B cell (primary cell): ENCODE measurements around the gene NCL. TPM values are rescaled to one million over a fixed set of nuclear protein-coding genes. Genes with fewer than 3 reads are reported as not detected.

Source experiments
- ATAC-seq: fragments of 200-7000 bp; cut with Tn5 transposase; one replicate; pipeline ENCODE4 v1.10.0; 2021; ENCODE audit warnings: low read depth, mild to moderate bottlenecking, moderate number of reproducible peaks, moderate library complexity
- CTCF ChIA-PET: fragments of 350-600 bp; sonication (Branson Sonifier 250); formaldehyde crosslinking; loops from one replicate; lab custom pipeline; 2021; ENCODE audit warnings: antibody characterized with exemption, inconsistent platforms; lab: Charles Lee
- POLR2A ChIA-PET: fragments of 350-600 bp; sonication (Branson Sonifier 250); formaldehyde crosslinking; loops from one replicate; lab custom pipeline; 2021; ENCODE audit warnings: antibody characterized with exemption; lab: Charles Lee
- DNase-seq: peaks from one replicate; pipeline ENCODE4 v3.0.0; 2013
- H2AFZ ChIP-seq: 2 replicates; pipeline ENCODE4 v1.6.1; 2012; ENCODE audit warnings: mild to moderate bottlenecking, low read depth, low read length; ENCODE audit not compliant: insufficient read depth, poor library complexity, severe bottlenecking
- H3K27ac ChIP-seq, 2 donors: 1 replicate in 1 of 2; 2 replicates in 1 of 2; pipeline ENCODE4 v1.5.1; 2012 to 2013; ENCODE audit warnings: low read length in 2 of 2, mild to moderate bottlenecking in 2 of 2, moderate library complexity in 1 of 2
- H3K27me3 ChIP-seq, 4 experiments: fragments of 200-600 bp in 1 of 4; sonication (generic) in 1 of 4; replicated peaks in 1 of 4; 1 replicate in 2 of 4; 2 replicates in 2 of 4; pipeline versions ENCODE4 v1.6.1 to v1.7.0; 2013 to 2016; ENCODE audit warnings: low read length in 3 of 4, mild to moderate bottlenecking in 2 of 4, mixed read lengths in 1 of 4, moderate library complexity in 1 of 4; ENCODE audit not compliant: insufficient read depth in 4 of 4, control insufficient read depth in 3 of 4; ENCODE audit errors: control extremely low read depth in 1 of 4
- H3K36me3 ChIP-seq, 2 experiments: replicated peaks in 1 of 2; 1 replicate in 1 of 2; 2 replicates in 1 of 2; pipeline versions ENCODE4 v1.6.1 to v1.7.1; 2013; ENCODE audit warnings: low read length in 1 of 2; ENCODE audit not compliant: insufficient read depth in 2 of 2, control insufficient read depth in 1 of 2; ENCODE audit errors: control extremely low read depth in 1 of 2, extremely low read depth in 1 of 2
- H3K4me1 ChIP-seq, 2 donors: fragments of 200-600 bp in 1 of 2; sonication (generic) in 1 of 2; 1 replicate in 1 of 2; 2 replicates in 1 of 2; pipeline versions ENCODE4 v1.5.1 to v1.6.1; 2013 to 2017; ENCODE audit warnings: low read length in 2 of 2; ENCODE audit not compliant: control insufficient read depth in 2 of 2, insufficient read depth in 2 of 2
- H3K4me2 ChIP-seq: replicated peaks from 2 replicates; pipeline ENCODE3; 2012; ENCODE audit warnings: mild to moderate bottlenecking, low read depth, low read length; ENCODE audit not compliant: poor library complexity, severe bottlenecking
- H3K4me3 ChIP-seq, 5 experiments: fragments of 200-600 bp in 1 of 5; sonication (generic) in 1 of 5; 1 replicate in 3 of 5; 2 replicates in 2 of 5; pipeline versions ENCODE4 v1.5.1 to v1.7.0; 2011 to 2016; ENCODE audit warnings: low read length in 4 of 5, mild to moderate bottlenecking in 4 of 5, low read depth in 2 of 5, control low read depth in 1 of 5, moderate library complexity in 1 of 5; ENCODE audit not compliant: insufficient read depth in 1 of 5; ENCODE audit errors: control extremely low read depth in 1 of 5, extremely low read depth in 1 of 5
- H3K79me2 ChIP-seq: fragments of 200-600 bp; sonication (generic); one replicate; pipeline ENCODE4 v1.6.0; 2016; ENCODE audit warnings: low read length; ENCODE audit not compliant: control insufficient read depth, insufficient read depth
- H3K9ac ChIP-seq: fragments of 200-600 bp; sonication (generic); 2 replicates; pipeline ENCODE4 v1.6.1; 2017; ENCODE audit warnings: mild to moderate bottlenecking, low read length, moderate library complexity
- H3K9me3 ChIP-seq, 3 donors: one replicate each; pipeline versions ENCODE4 v1.6.1 to v1.7.1; 2013; ENCODE audit warnings: low read length in 2 of 3; ENCODE audit not compliant: control insufficient read depth in 2 of 3, insufficient read depth in 1 of 3; ENCODE audit errors: control extremely low read depth in 1 of 3
- H4K20me1 ChIP-seq: 2 replicates; pipeline ENCODE4 v1.6.0; 2012; ENCODE audit warnings: mild to moderate bottlenecking, low read length; ENCODE audit not compliant: insufficient read depth, control insufficient read depth, poor library complexity, severe bottlenecking
- H3K27ac Mint-ChIP-seq: one replicate; pipeline ENCODE4 v1.8.0; 2021; ENCODE audit warnings: mixed read lengths
- H3K27me3 Mint-ChIP-seq: one replicate; pipeline ENCODE4 v1.8.0; 2021; ENCODE audit warnings: mixed read lengths
- H3K4me1 Mint-ChIP-seq: one replicate; pipeline ENCODE4 v1.8.0; 2021; ENCODE audit warnings: mixed read lengths
- H3K4me3 Mint-ChIP-seq: one replicate; pipeline ENCODE4 v1.8.0; 2021; ENCODE audit warnings: mixed read lengths
- H3K9me3 Mint-ChIP-seq: one replicate; pipeline ENCODE4 v1.8.0; 2022; ENCODE audit warnings: mixed read lengths; ENCODE audit not compliant: insufficient read depth
- EZH2 ChIP-seq: IDR thresholded peaks from 2 replicates; pipeline ENCODE4 v1.6.1; 2012; ENCODE audit warnings: borderline replicate concordance, low read depth, mild to moderate bottlenecking, moderate library complexity, low read length; ENCODE audit not compliant: insufficient read depth, poor library complexity, severe bottlenecking
- WGBS: methylation state at CpG from one replicate; pipeline ENCODE4 v1.1.5; 2013; ENCODE audit warnings: missing lambda C conversion rate; ENCODE audit not compliant: insufficient coverage; 5-methylcytosine and 5-hydroxymethylcytosine counted together
- intact Hi-C: fragments of 100-400 bp; cut with micrococcal nuclease; formaldehyde crosslinking; loops from one replicate; pipeline ENCODE4 v1.10.0; 2022
- polyA plus RNA-seq: library from polyadenylated mRNA; depleted of rRNA; stranded (reverse); fragments of >200 nt; gene quantifications from 2 replicates; pipeline ENCODE4 v1.2.3, GENCODE V29; 2012
- total RNA-seq, 2 donors: library from RNA; stranded (reverse); fragments of 120-200 nt in 1 of 2; gene quantifications; 1 replicate in 1 of 2; 2 replicates in 1 of 2; pipeline versions ENCODE4 v1.2.3 to v1.2.4, GENCODE V29; 2013 to 2022
- TF ChIP-seq, protein P1 (sequence below): fragments of 200-600 bp; IDR thresholded peaks from one replicate; pipeline ENCODE4 v1.8.0; 2022; ENCODE audit warnings: antibody characterized with exemption, mild to moderate bottlenecking

NCL gene
- total and polyA plus RNA-seq, 2 donors (not counting 1 experiment from before 2014, with no cell fraction given): 25.8 to 439 TPM

DNA sequence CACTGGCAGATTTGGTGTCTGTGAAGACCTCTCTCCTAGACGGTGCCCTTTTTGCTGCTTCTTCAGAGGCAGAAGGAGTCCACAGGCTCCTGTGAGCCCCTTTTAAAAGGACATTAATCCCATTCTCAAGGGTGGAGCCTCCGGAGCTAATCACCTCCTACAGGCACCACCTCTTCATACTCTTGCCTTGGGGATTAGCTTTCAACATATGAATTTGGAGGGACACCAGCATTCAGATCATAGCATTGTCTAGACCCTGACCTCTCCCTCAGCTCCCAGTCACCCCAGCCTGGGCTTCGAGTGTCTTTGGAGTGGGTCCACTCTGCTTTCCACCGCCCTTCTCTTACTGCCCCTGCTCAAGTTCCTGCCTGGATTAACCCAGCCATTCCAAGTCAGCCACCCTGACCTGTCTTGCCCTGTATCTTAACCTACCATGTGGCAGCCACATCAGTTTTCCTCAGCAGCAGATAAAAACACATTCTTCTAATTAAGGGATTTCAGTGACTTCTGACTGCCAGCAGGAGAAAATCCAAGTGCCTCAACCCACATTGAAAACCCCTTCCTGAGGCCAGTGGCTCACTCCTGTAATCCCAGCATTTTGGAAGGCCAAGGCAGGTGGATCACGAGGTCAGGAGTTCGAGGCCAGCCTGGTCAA lies 6.1 kb upstream of the NCL start:
- Mint-ChIP-seq H3K4me1 (peaks cover under 1% of the 10 kb centered on the region), H3K9me3 (no peaks in the 10 kb centered on the region), H3K27me3 (no peaks in the 10 kb centered on the region), H3K27ac (no peak overlapping the region), H3K4me3 (no peak overlapping the region)
- no peak overlapping the region for H3K27ac ChIP-seq
- ATAC-seq (no peak), DNase-seq (no peak)
- intact Hi-C loops: no loop called here
- no peak overlapping the region for H3K4me3 ChIP-seq
- H3K4me1 ChIP-seq: peaks cover 3% of the 10 kb centered on the region in 2 donors
- H3K9me3 ChIP-seq: no peaks in the 10 kb centered on the region
- no peak overlapping the region for H3K9ac ChIP-seq
- no peaks in the 10 kb centered on the region for H4K20me1 ChIP-seq
- H3K36me3 ChIP-seq: no peaks in the 10 kb centered on the region
- 97% methylated on average over 6 of the region's 6 CpGs for WGBS
- ChIA-PET POLR2A (interaction anchor here (0.7 kb wide), 1 partner anchor 32 kb away, joined by 7 read pairs; no protein-coding TSS in a partner anchor), CTCF (interaction anchor here (0.6 to 0.7 kb wide), 4 partner anchors 9 to 308 kb away, joined by 3 to 8 read pairs (median 3); no protein-coding TSS in a partner anchor)
- no peaks in the 10 kb centered on the region for H3K27me3 ChIP-seq
- no peaks in the 10 kb centered on the region for H3K79me2 ChIP-seq
- H2AFZ ChIP-seq: no peak overlapping the region
- no peak overlapping the region for H3K4me2 ChIP-seq
- TF ChIP-seq, protein P1, sequence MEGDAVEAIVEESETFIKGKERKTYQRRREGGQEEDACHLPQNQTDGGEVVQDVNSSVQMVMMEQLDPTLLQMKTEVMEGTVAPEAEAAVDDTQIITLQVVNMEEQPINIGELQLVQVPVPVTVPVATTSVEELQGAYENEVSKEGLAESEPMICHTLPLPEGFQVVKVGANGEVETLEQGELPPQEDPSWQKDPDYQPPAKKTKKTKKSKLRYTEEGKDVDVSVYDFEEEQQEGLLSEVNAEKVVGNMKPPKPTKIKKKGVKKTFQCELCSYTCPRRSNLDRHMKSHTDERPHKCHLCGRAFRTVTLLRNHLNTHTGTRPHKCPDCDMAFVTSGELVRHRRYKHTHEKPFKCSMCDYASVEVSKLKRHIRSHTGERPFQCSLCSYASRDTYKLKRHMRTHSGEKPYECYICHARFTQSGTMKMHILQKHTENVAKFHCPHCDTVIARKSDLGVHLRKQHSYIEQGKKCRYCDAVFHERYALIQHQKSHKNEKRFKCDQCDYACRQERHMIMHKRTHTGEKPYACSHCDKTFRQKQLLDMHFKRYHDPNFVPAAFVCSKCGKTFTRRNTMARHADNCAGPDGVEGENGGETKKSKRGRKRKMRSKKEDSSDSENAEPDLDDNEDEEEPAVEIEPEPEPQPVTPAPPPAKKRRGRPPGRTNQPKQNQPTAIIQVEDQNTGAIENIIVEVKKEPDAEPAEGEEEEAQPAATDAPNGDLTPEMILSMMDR: no peak
- TF ChIP-seq EZH2: no peak

DNA sequence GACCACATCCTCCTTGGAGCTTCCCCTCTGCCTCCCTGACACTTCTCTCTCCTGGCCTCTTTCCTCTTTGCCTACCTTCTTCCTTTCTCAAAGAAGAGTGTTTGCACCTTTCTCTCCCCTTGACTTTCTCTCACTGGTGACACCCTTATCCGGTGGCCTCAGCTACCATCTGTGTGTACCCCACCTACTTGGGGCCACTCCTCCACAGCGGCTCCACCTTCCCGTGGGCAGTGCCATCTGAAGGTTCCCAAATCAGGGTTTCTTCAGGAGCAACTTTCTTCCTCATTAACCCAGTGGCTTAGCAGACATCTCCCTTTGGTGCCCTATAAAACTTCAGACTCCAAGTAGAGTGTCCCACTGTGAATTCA lies 5.3 kb upstream of the NCL start:
- Mint-ChIP-seq H3K27me3 (no peaks in the 10 kb centered on the region), H3K9me3 (no peaks in the 10 kb centered on the region), H3K4me1 (peaks cover 5% of the 10 kb centered on the region), H3K27ac (no peak overlapping the region), H3K4me3 (no peak overlapping the region)
- Histone ChIP-seq H3K9me3 (no peaks in the 10 kb centered on the region), H3K79me2 (no peaks in the 10 kb centered on the region), H4K20me1 (no peaks in the 10 kb centered on the region), H2AFZ (no peak overlapping the region), H3K27me3 (no peaks in the 10 kb centered on the region), H3K4me1 (peaks cover 5 to 7% of the 10 kb centered on the region in 2 donors), H3K27ac (no peak overlapping the region), H3K9ac (no peak overlapping the region), H3K36me3 (no peaks in the 10 kb centered on the region), H3K4me2 (no peak overlapping the region), H3K4me3 (no peak overlapping the region)
- ATAC-seq (no peak), DNase-seq (no peak)
- intact Hi-C loops: no loop called here
- POLR2A ChIA-PET: interaction anchor here (1.3 kb wide), 1 partner anchor 11 kb away, joined by 11 read pairs; no protein-coding TSS in a partner anchor
- no peak for TF ChIP-seq EZH2
- TF ChIP-seq, protein P1: no peak
- CTCF ChIA-PET: interaction anchor here (0.6 to 0.7 kb wide), 4 partner anchors 9 to 233 kb away, joined by 3 to 8 read pairs (median 3); no protein-coding TSS in a partner anchor
- 80% methylated on average over 3 of the region's 3 CpGs for WGBS
